SH-SY5Y (cell line): ENCODE measurements around the gene ARFGAP3.

ENCODE experiments used
- GATA2 ChIP-seq: IDR thresholded peaks from 2 replicates; pipeline ENCODE4 v1.6.1; 2011; ENCODE audit warnings: mild to moderate bottlenecking, low read depth, low read length
- GATA3 ChIP-seq: IDR thresholded peaks from 2 replicates; pipeline ENCODE4 v1.6.1; 2011; ENCODE audit warnings: low read depth, mild to moderate bottlenecking, low read length, moderate library complexity

GRCh38 chr22:42857845-42858481, 890 bp upstream of the ARFGAP3 start:
- no peak for TF ChIP-seq GATA2
- TF ChIP-seq GATA3 = no peak
